GM10248 (cell line): ENCODE measurements around the gene RAB11FIP3.
"Not testable (repeated sequence)": the region's sequence is repeated elsewhere in the genome, so short reads cannot be mapped to it uniquely, and the experiment has no call there.

ENCODE experiments used
- CTCF ChIA-PET: fragments of 300-600 bp; sonication (Branson Sonifier 250); formaldehyde crosslinking; extraction: SDS; loops from one replicate; lab custom pipeline; 2021; ENCODE audit warnings: antibody characterized with exemption; lab: Yijun Ruan, JAX
- POLR2A ChIA-PET: fragments of 350-650 bp; sonication (Branson Sonifier 250); formaldehyde crosslinking; extraction: SDS; loops from one replicate; lab custom pipeline; 2020; ENCODE audit warnings: antibody characterized with exemption; lab: Yijun Ruan, JAX
- DNase-seq: peaks from one replicate; pipeline ENCODE4 v3.0.0; 2012; ENCODE audit errors: extremely low spot score
- TF ChIP-seq, protein P1 (sequence below): IDR thresholded peaks from 2 replicates; pipeline ENCODE4 v1.5.1; 2012; ENCODE audit warnings: mild to moderate bottlenecking, low read depth; ENCODE audit errors: extremely low read depth, missing control alignments, control extremely low read depth

The RAB11FIP3 gene

GRCh38 chr16:459761-460160 lies 34.3 kb downstream of the RAB11FIP3 start:
- CTCF ChIA-PET = no interaction called here
- POLR2A ChIA-PET = no interaction called here
- no peak for DNase-seq
- TF ChIP-seq, protein P1, sequence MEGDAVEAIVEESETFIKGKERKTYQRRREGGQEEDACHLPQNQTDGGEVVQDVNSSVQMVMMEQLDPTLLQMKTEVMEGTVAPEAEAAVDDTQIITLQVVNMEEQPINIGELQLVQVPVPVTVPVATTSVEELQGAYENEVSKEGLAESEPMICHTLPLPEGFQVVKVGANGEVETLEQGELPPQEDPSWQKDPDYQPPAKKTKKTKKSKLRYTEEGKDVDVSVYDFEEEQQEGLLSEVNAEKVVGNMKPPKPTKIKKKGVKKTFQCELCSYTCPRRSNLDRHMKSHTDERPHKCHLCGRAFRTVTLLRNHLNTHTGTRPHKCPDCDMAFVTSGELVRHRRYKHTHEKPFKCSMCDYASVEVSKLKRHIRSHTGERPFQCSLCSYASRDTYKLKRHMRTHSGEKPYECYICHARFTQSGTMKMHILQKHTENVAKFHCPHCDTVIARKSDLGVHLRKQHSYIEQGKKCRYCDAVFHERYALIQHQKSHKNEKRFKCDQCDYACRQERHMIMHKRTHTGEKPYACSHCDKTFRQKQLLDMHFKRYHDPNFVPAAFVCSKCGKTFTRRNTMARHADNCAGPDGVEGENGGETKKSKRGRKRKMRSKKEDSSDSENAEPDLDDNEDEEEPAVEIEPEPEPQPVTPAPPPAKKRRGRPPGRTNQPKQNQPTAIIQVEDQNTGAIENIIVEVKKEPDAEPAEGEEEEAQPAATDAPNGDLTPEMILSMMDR = no peak

- ChIA-PET CTCF (no interaction called here), POLR2A (no interaction called here)
- TF ChIP-seq, protein P1 = no peak
- no peak for DNase-seq
Observed at GRCh38 chr16:460787-461186, 35.3 kb downstream of the RAB11FIP3 start.

DNA sequence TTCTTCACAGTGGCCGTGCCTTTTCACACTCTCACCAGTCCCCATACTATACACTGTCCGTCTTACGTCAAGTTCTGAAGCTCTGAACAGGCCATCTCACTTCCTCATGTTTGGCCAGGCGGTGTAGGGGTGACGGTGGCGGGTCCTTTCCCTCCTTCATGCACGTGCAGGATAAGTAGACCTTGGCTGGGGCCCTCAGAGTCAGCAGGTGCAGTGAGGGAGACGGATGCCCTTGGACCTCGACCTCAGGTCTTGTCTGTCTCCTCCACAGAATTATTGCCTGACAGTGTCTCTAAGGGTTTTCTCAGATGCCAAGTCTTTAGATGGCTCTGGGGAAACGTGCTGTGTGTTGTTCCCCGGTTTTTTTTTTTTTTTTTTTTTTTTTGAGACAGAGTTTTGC lies 37.6 kb downstream of the RAB11FIP3 start:
- no peak for DNase-seq
- ChIA-PET CTCF (no interaction called here), POLR2A (no interaction called here)
- TF ChIP-seq, protein P1 = no peak

DNA sequence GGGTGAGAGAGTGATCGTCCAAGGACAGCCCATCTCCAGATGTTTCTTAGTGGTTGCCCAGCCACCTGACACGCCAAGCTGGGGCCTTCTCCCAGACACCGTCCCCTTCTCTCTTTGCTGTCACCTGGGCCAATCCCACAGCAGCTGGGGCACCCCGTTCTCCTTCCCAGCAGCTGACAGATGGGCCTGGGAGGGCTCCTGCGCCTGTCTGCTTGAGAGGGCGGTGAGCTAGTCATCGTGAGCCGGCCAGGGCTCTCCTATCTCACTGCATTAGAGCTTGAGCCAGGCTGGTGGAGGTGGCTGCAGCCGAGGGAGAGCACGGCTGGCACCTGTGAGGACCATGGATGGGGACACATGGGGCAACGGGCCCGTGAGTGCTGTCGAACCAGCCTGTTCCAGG lies 41.2 kb downstream of the RAB11FIP3 start:
- no peak for DNase-seq
- TF ChIP-seq, protein P1 = no peak
- CTCF ChIA-PET = interaction anchor here (1.0 kb wide), 1 partner anchor 21 kb away, joined by 3 read pairs; no protein-coding TSS in a partner anchor
- POLR2A ChIA-PET = no interaction called here

DNA sequence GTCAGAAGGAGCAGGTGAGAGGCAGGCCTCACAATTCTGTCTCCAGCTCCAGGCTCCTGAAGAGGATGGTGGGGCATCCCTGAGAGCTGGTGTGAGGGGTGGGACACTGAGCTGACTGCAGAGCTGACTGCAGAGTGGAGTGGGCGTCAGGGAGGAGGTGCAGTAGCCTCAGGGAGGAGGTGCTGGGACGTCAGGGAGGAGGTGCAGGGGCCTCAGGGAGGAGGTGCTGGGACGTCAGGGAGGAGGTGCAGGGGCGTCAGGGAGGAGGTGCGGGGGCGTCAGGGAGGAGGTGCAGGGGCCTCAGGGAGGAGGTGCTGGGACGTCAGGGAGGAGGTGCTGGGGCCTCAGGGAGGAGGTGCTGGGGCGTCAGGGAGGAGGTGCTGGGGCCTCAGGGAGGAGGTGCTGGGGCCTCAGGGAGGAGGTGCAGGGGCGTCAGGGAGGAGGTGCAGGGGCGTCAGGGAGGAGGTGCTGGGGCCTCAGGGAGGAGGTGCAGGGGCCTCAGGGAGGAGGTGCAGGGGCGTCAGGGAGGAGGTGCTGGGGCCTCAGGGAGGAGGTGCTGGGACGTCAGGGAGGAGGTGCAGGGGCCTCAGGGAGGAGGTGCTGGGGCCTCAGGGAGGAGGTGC lies 41.9 kb downstream of the RAB11FIP3 start:
- POLR2A ChIA-PET, DNase-seq: not testable (repeated sequence)
- CTCF ChIA-PET = interaction anchor here (1.0 kb wide), 1 partner anchor 20 kb away, joined by 3 read pairs; no protein-coding TSS in a partner anchor

GRCh38 chr16:468068-468821 lies 42.8 kb downstream of the RAB11FIP3 start:
- no peak for DNase-seq
- ChIA-PET CTCF (interaction anchor here (1.0 kb wide), 1 partner anchor 15 kb away, joined by 3 read pairs; no protein-coding TSS in a partner anchor), POLR2A (no interaction called here)
- TF ChIP-seq, protein P1 = no peak

- DNase-seq, POLR2A ChIA-PET: not testable (repeated sequence)
- CTCF ChIA-PET = interaction anchor here (1.0 kb wide), 1 partner anchor 13 kb away, joined by 3 read pairs; no protein-coding TSS in a partner anchor
Observed at GRCh38 chr16:469459-469858, 44.0 kb downstream of the RAB11FIP3 start.
